ENCODE data around the gene C9orf152.

GRCh38 chr9:110186254-110186653, 21.7 kb downstream of the C9orf152 start:
- TF ChIP-seq MAX (IDR thresholded peaks at IDR 0.05; ENCODE audit: low read depth) (no peak), CTCF (IDR thresholded peaks at IDR 0.05) (no peak), TEAD4 (IDR thresholded peaks at IDR 0.05; ENCODE audit: borderline replicate concordance, insufficient read depth) (no peak), RXRA (IDR thresholded peaks at IDR 0.05; ENCODE audit: borderline replicate concordance, low read depth) (no peak), POLR2AphosphoS5 (IDR thresholded peaks at IDR 0.05; ENCODE audit: low read depth, low read length) (no peak), RCOR1 (IDR thresholded peaks at IDR 0.05; ENCODE audit: low read length) (no peak), RAD21 (IDR thresholded peaks at IDR 0.05; ENCODE audit: low read length) (no peak), NFIC (IDR thresholded peaks at IDR 0.05; ENCODE audit: borderline replicate concordance) (no peak), EP300 (IDR thresholded peaks at IDR 0.05; ENCODE audit: borderline replicate concordance in 1 of 2, low read depth in 1 of 2, low read length in 1 of 2) (no peak)
